AG09309 (cell line): ENCODE results near the gene KMT2C.

ENCODE experiments used
- DNase-seq: peaks from one replicate; pipeline ENCODE4 v3.0.0-alpha.2; 2010; ENCODE audit warnings: low read depth
- H3K4me3 ChIP-seq: 2 replicates; pipeline ENCODE4 v1.5.1; 2011; ENCODE audit warnings: mild to moderate bottlenecking, low read depth, low read length, moderate library complexity; ENCODE audit not compliant: control insufficient read depth
- CTCF ChIP-seq: IDR thresholded peaks from 2 replicates; pipeline ENCODE4 v1.5.1; 2011; ENCODE audit warnings: mild to moderate bottlenecking, low read depth, low read length, inconsistent platforms; ENCODE audit not compliant: insufficient read depth, control insufficient read depth; ENCODE audit errors: missing control alignments

KMT2C gene

DNA sequence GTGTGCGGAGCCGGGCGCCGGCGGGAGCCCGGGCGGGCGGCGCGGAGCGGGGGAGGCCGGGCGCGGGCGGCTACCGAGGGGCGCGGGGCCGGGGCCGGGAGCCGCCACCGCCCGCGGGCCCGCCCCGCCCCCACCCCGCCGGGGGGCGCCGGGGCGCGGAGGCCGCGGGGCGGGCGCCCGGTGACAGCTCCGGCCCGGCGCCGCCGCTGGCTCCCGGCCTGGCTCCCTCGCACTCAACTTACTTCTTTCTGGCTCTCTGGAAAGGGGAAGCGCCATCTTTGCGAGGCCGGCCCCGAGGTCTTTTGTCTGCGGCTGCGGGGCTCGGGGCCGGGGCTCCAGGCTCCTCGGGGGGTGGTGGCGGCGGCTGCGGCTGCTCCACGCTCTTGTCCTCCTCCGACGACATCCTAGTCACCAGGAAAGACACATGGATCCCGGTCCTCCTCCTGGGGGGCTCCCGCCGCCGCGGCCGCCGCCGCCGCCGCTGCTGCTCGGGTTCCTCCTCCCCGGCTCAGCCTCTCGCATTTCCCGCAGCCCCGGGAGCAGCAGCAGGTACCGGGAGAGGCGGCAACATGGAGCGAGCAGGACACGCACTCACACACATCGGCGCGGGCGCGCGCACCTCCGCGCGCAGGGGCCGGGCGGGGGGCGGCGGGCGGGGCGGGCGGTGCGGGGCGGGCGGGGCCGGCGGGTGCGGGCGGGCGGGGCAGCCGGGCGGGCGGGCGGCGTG, at the start of gene KMT2C:
Gene KMT2C (minus strand): TSS at position 620 of the 727 bp plus-strand sequence. CDS start 217 bp downstream, at position 403.
- no peak for TF ChIP-seq CTCF
- DNase-seq: no peak
- H3K4me3 ChIP-seq: peak within 1 kb of the TSS; percentile 69

DNA sequence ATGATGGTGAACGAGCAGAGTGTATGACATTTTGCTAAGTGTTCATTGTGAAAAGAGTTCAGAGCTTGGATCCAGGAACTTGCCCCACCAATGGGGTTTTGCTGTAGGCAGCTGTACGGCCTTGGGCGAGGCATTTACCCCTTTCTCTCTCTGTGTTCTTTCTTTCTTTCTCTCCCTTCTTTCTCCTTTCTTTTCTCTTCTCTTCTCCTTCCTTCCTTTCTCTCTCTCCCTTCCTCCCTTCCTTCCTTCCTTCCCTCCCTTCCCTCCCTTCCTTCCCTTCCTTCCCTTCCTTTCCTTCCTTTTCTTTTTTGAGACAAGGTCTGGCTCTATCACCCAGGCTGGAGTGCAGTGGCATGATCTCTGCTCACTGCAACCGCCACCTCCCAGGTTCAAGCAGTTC, 45.3 kb upstream of the KMT2C start:
- TF ChIP-seq CTCF: no peak
- DNase-seq: no peak

GRCh38 chr7:152480664-152481063, 44.9 kb upstream of the KMT2C start:
- no peak overlapping the region for H3K4me3 ChIP-seq
- no peak for DNase-seq
- no peak for TF ChIP-seq CTCF

More for the DNA sequence above, 45.3 kb upstream of the KMT2C start:
- H3K4me3 ChIP-seq: no peak overlapping the region

DNA sequence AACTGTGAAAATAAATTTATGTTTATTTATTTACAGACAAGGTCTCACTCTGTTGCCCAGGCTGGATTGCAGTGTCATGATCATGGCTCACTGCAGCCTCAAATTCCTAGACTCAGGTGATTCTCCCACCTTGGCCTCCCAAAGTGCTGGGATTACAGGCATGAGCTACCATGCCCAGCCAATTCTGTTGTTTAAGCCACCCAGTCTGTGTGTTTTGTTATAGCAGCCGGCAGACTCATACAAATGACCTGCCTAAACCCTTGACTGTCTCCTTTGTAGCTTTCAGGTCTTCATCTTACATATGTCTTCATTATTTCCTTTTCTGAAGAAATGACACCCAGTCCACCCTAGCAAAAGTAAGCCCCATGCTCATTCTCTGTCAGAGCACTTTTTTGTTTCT, 43.8 kb upstream of the KMT2C start:
- no peak overlapping the region for H3K4me3 ChIP-seq
- no peak for DNase-seq
- TF ChIP-seq CTCF: no peak

GRCh38 chr7:152478140-152478539, 42.3 kb upstream of the KMT2C start:
- no peak for DNase-seq
- no peak for TF ChIP-seq CTCF
- no peak overlapping the region for H3K4me3 ChIP-seq

DNA sequence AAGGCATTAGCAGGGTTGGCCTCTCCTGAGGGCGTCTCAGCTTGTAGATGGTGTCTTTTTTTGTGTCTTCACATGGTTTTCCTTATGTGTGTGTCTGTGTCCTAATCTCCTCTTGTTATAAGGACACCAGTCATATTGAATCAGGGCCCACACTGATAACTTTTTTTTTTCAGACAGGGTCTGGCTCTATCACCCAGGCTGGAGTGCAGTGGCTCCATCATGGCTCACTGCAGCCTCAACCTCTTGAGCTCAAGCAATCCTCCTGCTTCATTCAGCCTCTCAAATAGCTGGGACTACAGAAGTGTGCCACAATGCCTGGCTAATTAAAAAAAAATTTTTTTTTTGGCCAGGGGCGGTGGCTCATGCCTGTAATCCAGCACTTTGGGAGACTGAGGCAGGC, 41.3 kb upstream of the KMT2C start:
- no peak overlapping the region for H3K4me3 ChIP-seq
- DNase-seq: no peak
- no peak for TF ChIP-seq CTCF
